ENCODE data around the gene CCDC186.
"Not testable (repeated sequence)": the region's sequence is repeated elsewhere in the genome, so short reads cannot be mapped to it uniquely, and the experiment has no call there.

The CCDC186 gene

GRCh38 chr10:114173603-114173920, 441 bp downstream of the CCDC186 start:
- no peak for DNase-seq (ENCODE audit: low read depth)

- no peak for DNase-seq (ENCODE audit: low read depth)
Measured at GRCh38 chr10:114172776-114173602, 1.0 kb downstream of the CCDC186 start.

GRCh38 chr10:114172216-114172615, 1.8 kb downstream of the CCDC186 start:
- no peak for DNase-seq (ENCODE audit: low read depth)

- no peak for DNase-seq (ENCODE audit: low read depth)
Measured at GRCh38 chr10:114168450-114169009, 5.5 kb downstream of the CCDC186 start.

- DNase-seq (ENCODE audit: low read depth) = no peak
Measured at GRCh38 chr10:114167985-114168384, 6.0 kb downstream of the CCDC186 start.

GRCh38 chr10:114166494-114166893, 7.5 kb downstream of the CCDC186 start:
- DNase-seq (ENCODE audit: low read depth) = no peak

- DNase-seq (ENCODE audit: low read depth) = no peak
Measured at GRCh38 chr10:114166043-114166442, 8.0 kb downstream of the CCDC186 start.

GRCh38 chr10:114163062-114163461, 10.9 kb downstream of the CCDC186 start:
- no peak for DNase-seq (ENCODE audit: low read depth)

- no peak for DNase-seq (ENCODE audit: low read depth)
Measured at GRCh38 chr10:114157912-114158311, 16.1 kb downstream of the CCDC186 start.

GRCh38 chr10:114151892-114152291, 22.1 kb downstream of the CCDC186 start:
- no peak for DNase-seq (ENCODE audit: low read depth)

- DNase-seq (ENCODE audit: low read depth) = no peak
Measured at GRCh38 chr10:114151486-114151885, 22.5 kb downstream of the CCDC186 start.

- not testable (repeated sequence) for DNase-seq (ENCODE audit: low read depth)
Measured at GRCh38 chr10:114149476-114149875, 24.5 kb downstream of the CCDC186 start.

GRCh38 chr10:114143160-114143559, 30.8 kb downstream of the CCDC186 start:
- DNase-seq (ENCODE audit: low read depth) = no peak

- DNase-seq (ENCODE audit: low read depth) = no peak
Measured at GRCh38 chr10:114142018-114142417, 32.0 kb downstream of the CCDC186 start.

GRCh38 chr10:114140827-114141226, 33.2 kb downstream of the CCDC186 start:
- not testable (repeated sequence) for DNase-seq (ENCODE audit: low read depth)

GRCh38 chr10:114140036-114140435, 34.0 kb downstream of the CCDC186 start:
- DNase-seq (ENCODE audit: low read depth) = no peak

- DNase-seq (ENCODE audit: low read depth) = no peak
Measured at GRCh38 chr10:114138581-114138980, 35.4 kb downstream of the CCDC186 start.

- DNase-seq (ENCODE audit: low read depth) = no peak
Measured at GRCh38 chr10:114135476-114135875, 38.5 kb downstream of the CCDC186 start.

GRCh38 chr10:114131094-114131493, 42.9 kb downstream of the CCDC186 start:
- no peak for DNase-seq (ENCODE audit: low read depth)

- no peak for DNase-seq (ENCODE audit: low read depth)
Measured at GRCh38 chr10:114121031-114121430, 53.0 kb downstream of the CCDC186 start.

- DNase-seq (ENCODE audit: low read depth) = no peak
Measured at GRCh38 chr10:114118514-114118913, 55.5 kb downstream of the CCDC186 start.

GRCh38 chr10:114117728-114118127, 56.3 kb downstream of the CCDC186 start:
- no peak for DNase-seq (ENCODE audit: low read depth)

- DNase-seq (ENCODE audit: low read depth) = no peak
Measured at GRCh38 chr10:114115661-114116445, 58.1 kb downstream of the CCDC186 start.
